ENCODE results near the gene GORASP1. TPM values are rescaled to one million over a fixed set of nuclear protein-coding genes. Genes with fewer than 3 reads are reported as not detected.

Gene GORASP1
- total and polyA plus RNA-seq, 2 of the 13 experiments (the other 11 are each of a cell fraction or from before 2014, with no cell fraction given), result 36.4 to 39.8 TPM

- TF ChIP-seq HBP1 (CRISPR knock-in tag; IDR thresholded peaks at IDR 0.05; ENCODE audit: low read depth), result peak; percentile 82; the same call in 1 of the 2 replicates
- TF ChIP-seq ZFP37 (CRISPR knock-in tag; IDR thresholded peaks at IDR 0.05; ENCODE audit: borderline replicate concordance), result peak; percentile 42; the same call in 1 of the 2 replicates
- TF ChIP-seq TFDP1 (CRISPR knock-in tag; IDR thresholded peaks at IDR 0.05; ENCODE audit: borderline replicate concordance), result peak; percentile 90; the same call in 1 of the 2 replicates
- no peak for TF ChIP-seq ATF7 (IDR thresholded peaks at IDR 0.05)
- 0 out of 2 replicates have a peak, but pooled peaks have one; percentile 55 for TF ChIP-seq ATF7 (CRISPR knock-in tag; IDR thresholded peaks at IDR 0.05)
- peak; percentile 88; the same call in 1 of the 2 replicates for TF ChIP-seq YEATS2 (CRISPR knock-in tag; IDR thresholded peaks at IDR 0.05; ENCODE audit: borderline replicate concordance)
- TF ChIP-seq GATAD1 (CRISPR knock-in tag; IDR thresholded peaks at IDR 0.05), result peak; percentile 97
- TF ChIP-seq ZNF720 (CRISPR knock-in tag; IDR thresholded peaks at IDR 0.05), result no peak
- peak; percentile 54; the same call in 1 of the 2 replicates for TF ChIP-seq EED (CRISPR knock-in tag; IDR thresholded peaks at IDR 0.05)
- no peak for TF ChIP-seq ZNF619 (CRISPR knock-in tag; IDR thresholded peaks at IDR 0.05)
- peak; percentile 40; the same call in 1 of the 2 replicates for TF ChIP-seq TFE3 (CRISPR knock-in tag; IDR thresholded peaks at IDR 0.05)
- TF ChIP-seq MZF1 (CRISPR knock-in tag; IDR thresholded peaks at IDR 0.05; ENCODE audit: borderline replicate concordance), result no peak
- TF ChIP-seq CENPBD1 (CRISPR knock-in tag; IDR thresholded peaks at IDR 0.05; ENCODE audit: borderline replicate concordance, low read depth), result no peak
- TF ChIP-seq ZNF501 (CRISPR knock-in tag; IDR thresholded peaks at IDR 0.05), result peak; percentile 95
- TF ChIP-seq TIGD3 (CRISPR knock-in tag; IDR thresholded peaks at IDR 0.05; ENCODE audit: borderline replicate concordance), result no peak
- no peak for TF ChIP-seq SNRNP70 (IDR thresholded peaks at IDR 0.05; ENCODE audit: low read depth, low read length)
- no peak for TF ChIP-seq BCLAF1 (IDR thresholded peaks at IDR 0.05)
- no peak for TF ChIP-seq ZNF326 (CRISPR knock-in tag; IDR thresholded peaks at IDR 0.05; ENCODE audit: borderline replicate concordance)
Measured at GRCh38 chr3:39051649-39052561, 55.5 kb downstream of the GORASP1 start, which contains the start of the genes SCN11A and WDR48 (continued).
